ENCODE results near the gene DRC7.

DRC7 gene

DNA sequence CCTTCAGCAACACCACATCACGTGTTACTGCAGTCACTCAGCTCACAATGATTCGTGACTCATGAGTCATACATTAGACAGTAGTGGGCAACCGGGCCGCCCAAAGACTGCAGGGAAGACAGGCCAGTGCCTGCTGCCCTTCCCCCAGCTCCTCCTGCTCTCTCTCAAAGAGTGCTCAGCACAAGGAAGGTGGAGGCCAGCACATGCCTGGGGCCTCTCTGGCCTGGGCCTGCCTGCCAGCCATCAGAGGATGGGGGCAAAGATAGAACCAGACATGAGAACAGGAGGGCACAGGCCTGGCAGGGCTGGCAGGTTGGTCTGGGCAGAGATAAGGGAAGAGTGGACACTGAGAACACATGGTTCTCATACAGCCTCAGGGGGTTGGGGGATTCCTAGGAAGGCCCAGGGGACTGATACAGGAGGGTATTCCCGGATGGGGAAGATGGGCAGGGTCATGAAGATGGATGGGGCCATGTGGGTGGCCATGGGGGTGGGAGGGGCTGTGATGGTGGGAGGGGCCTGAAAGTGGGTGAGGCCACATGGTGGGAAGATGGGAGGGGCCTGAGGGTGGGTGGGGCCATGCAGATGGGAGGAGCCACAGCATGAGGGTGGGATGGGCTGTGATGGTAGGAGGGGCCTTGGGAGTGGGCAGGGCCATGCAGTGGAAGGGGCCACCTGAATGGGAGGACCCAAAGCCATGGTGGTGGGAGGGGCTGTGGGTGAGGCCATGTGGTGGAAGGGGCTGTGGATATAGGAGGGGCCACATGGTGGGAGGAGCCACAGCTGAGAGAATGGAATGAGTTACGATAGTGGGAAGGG lies 69.9 kb downstream of the DRC7 start:
- no peak overlapping the region for H3K27ac ChIP-seq
- TF ChIP-seq, protein P1, sequence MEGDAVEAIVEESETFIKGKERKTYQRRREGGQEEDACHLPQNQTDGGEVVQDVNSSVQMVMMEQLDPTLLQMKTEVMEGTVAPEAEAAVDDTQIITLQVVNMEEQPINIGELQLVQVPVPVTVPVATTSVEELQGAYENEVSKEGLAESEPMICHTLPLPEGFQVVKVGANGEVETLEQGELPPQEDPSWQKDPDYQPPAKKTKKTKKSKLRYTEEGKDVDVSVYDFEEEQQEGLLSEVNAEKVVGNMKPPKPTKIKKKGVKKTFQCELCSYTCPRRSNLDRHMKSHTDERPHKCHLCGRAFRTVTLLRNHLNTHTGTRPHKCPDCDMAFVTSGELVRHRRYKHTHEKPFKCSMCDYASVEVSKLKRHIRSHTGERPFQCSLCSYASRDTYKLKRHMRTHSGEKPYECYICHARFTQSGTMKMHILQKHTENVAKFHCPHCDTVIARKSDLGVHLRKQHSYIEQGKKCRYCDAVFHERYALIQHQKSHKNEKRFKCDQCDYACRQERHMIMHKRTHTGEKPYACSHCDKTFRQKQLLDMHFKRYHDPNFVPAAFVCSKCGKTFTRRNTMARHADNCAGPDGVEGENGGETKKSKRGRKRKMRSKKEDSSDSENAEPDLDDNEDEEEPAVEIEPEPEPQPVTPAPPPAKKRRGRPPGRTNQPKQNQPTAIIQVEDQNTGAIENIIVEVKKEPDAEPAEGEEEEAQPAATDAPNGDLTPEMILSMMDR (conservative IDR thresholded peaks at IDR 0.05) = no peak
- TF ChIP-seq ZFX (IDR thresholded peaks at IDR 0.05) = no peak

DNA sequence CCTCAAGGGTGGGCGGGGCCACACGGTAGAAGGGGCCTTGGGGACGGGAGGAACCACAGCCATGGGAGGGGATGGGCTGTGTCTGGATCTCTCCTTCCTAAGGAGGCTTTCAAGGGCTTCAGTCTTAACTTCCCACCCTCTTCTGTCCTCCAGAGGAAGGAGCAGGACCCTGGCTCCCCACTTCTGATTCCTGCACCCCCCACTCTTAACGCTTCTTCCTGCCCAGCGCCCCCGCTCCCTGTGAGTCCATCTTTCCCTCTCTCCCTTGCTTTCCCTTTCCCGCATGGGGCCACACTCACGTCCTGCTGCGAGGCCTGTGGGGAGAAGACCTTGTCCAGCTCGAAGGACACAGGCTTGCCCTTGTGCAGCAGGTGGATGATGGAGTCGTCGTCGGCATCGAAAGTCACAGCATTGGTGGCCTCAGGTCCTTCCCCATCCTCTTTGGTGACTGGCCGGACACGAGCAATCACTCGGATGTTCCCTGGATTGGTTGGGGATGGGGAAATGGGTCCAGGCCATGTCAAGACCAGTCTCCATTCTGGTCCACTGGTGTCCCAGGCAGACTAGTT lies 70.6 kb downstream of the DRC7 start:
- TF ChIP-seq ZFX (IDR thresholded peaks at IDR 0.05) = no peak
- TF ChIP-seq, protein P1 (conservative IDR thresholded peaks at IDR 0.05) = no peak
- H3K27ac ChIP-seq = no peak overlapping the region

DNA sequence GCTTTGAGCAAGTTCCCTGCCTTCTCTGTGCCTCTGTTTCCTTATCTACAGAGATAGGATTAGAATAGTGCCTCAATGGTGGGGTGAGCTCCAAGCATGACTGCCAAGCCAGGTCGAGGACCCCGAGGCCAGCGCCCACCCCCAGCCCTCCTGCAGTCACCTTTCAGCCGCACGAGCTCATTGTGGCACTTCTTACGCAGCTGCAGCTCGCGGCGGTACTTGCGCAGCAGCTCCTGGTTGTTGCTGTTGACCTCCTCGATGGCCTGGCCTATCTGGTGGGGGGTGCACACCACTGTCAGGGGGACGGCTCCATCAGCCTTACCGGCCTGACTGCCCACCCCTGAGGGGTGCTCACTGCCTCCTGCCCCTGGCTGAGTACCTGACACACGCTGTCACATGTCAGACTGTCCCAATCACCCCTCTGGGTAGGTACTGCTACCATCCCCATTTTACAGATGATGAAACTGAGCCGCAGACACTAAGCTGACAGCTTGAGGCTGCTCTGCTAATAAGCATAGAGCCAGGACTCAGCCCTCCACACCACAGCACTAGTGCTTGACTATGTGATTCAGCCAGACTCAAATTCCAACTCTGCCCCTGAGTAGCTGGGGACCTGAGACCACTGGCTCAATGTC lies 72.2 kb downstream of the DRC7 start:
- no peak overlapping the region for H3K27ac ChIP-seq

DNA sequence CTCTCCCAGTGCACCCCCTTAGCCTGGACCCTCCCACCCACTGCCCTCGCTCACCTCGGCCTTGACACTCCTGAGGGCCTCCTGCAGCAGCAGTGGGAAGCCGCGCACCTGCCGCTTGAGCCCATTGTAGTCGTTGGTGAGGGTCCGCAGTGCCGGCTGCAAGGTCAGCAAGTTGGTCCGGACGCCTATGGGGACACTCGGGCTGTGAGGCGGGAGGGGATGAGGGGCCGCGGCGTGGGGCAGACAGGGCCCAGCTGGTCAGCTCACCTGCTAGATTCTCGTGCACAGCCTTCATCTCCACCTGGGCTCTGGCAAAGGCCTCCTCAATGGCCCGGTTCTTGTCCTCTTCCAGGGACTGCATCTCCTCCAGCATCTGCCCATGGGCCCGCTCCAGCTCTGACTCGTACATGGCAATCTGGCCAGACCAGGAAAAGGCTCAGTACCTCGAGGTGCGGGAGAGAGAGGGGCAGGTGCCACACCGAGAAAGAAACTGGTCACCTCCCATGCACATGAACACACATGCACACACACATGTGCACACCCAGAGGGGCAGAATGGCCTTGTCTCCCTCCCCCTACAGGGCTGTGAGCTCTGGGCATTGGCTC lies 75.0 kb downstream of the DRC7 start:
- no peak for TF ChIP-seq ZFX (IDR thresholded peaks at IDR 0.05)
- H3K27ac ChIP-seq = no peak overlapping the region

More for the DNA sequence above, 72.2 kb downstream of the DRC7 start:
- TF ChIP-seq, protein P1 (conservative IDR thresholded peaks at IDR 0.05) = no peak
- TF ChIP-seq ZFX (IDR thresholded peaks at IDR 0.05) = no peak

DNA sequence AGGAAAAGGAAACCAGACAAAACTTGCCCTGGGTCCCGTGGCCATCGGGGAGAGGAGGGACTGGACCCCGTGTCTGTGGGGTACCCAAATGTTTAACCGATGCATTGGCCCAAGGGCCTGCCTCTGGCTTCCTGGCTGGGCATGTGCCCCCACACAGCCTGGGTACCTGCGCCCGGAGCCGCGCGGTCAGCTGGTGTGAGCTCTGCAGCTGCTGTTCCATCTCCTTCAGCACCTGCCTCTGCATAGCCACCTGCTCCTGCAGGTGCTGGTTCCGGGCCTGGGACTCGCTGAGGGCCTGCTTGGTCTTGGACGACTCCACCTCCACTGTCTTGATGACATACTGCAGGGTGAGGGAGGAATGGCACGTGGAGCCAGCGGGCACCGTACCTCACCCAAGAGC lies 75.8 kb downstream of the DRC7 start:
- H3K27ac ChIP-seq = no peak overlapping the region
- no peak for TF ChIP-seq ZFX (IDR thresholded peaks at IDR 0.05)
- TF ChIP-seq, protein P1 (conservative IDR thresholded peaks at IDR 0.05) = no peak

DNA sequence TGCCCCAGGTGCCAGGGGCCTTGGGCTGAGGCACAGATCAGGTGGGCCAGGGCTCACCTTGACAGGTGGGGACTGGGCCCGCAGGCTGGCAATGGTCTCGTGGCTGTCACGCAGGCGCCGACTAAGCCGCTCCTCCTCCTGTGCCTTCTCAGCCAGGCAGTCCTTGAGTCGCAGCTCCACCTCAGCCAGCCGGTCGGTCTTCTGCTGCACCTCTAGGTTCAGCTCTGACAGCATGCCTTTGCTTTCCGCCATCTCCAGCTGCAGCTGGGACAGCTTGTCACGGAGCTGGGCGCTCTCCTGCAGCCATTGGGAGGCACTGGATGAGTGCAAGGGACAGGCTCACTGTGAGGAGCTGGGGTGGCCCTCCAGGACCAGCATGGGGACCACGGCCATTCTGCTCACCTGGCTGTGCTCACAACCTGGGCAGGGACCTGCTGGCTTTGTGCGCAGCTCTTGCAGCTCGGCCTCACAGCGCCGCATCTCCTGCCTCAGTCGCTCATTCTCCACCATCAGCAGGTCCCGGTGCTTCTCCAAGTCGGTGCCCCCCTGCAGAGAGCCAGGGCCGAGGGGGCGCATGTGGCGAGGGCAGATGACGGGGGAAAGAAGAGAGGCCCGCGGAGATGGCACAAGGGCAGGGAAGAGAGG lies 76.7 kb downstream of the DRC7 start:
- no peak overlapping the region for H3K27ac ChIP-seq
- TF ChIP-seq, protein P1 (conservative IDR thresholded peaks at IDR 0.05) = no peak
- no peak for TF ChIP-seq ZFX (IDR thresholded peaks at IDR 0.05)

DNA sequence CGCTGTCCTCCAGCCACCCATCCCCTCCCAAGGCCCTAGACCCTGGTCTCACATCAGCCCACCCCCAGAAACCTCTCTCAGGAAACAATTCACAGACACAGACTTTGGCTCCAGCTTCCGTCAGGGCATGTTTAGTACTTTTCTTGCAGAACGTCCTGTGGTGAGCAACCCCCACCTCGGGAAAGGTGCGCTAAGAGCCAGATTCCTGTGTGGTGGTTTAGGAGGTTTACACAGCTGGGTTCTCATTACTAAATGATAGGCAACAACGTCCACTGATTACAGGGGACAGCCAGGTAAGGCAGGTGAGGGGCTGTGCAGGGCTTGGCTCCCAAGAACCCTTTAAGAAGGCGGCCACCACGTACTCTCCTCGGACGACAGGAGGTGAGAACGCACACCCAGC lies 78.4 kb downstream of the DRC7 start:
- no peak overlapping the region for H3K27ac ChIP-seq
- no peak for TF ChIP-seq ZFX (IDR thresholded peaks at IDR 0.05)
- TF ChIP-seq, protein P1 (conservative IDR thresholded peaks at IDR 0.05) = no peak

All from C4-2B (cell line).